SK-N-SH (cell line): ENCODE measurements around the gene PTPN9.

Experiments
- CHD2 ChIP-seq: fragments of 150-350 bp; IDR thresholded peaks from 2 replicates; pipeline ENCODE4 v1.6.1; 2018; ENCODE audit warnings: low read length; ENCODE audit not compliant: partially characterized antibody
- CTCF ChIP-seq: fragments of 200-600 bp; sonication (generic); IDR thresholded peaks from 2 replicates; pipeline ENCODE4 v1.6.1; 2017; ENCODE audit warnings: antibody characterized with exemption, mild to moderate bottlenecking, moderate library complexity
- GABPA ChIP-seq: IDR thresholded peaks from 2 replicates; pipeline ENCODE4 v1.4.0; 2012; ENCODE audit warnings: low read depth, mild to moderate bottlenecking
- GATA2 ChIP-seq: sonication (generic); formaldehyde crosslinking; IDR thresholded peaks from 2 replicates; pipeline ENCODE4 v1.5.0; 2020; ENCODE audit warnings: mild to moderate bottlenecking, missing genetic modification reagents
- MAX ChIP-seq: IDR thresholded peaks from 2 replicates; pipeline ENCODE4 v1.4.0; 2012; ENCODE audit warnings: low read depth
- RAD21 ChIP-seq: IDR thresholded peaks from 2 replicates; pipeline ENCODE4 v1.6.1; 2012; ENCODE audit warnings: mild to moderate bottlenecking, low read length
- YY1 ChIP-seq: IDR thresholded peaks from 2 replicates; pipeline ENCODE4 v1.4.0; 2012; ENCODE audit warnings: low read depth, mild to moderate bottlenecking

- TF ChIP-seq MAX (peak; percentile 58; the same call in 1 of the 2 replicates), GABPA (peak; percentile 67), CTCF (no peak), YY1 (no peak; the same call in 1 of the 2 replicates), CHD2 (peak; percentile 92), GATA2 (CRISPR knock-in tag) (no peak), RAD21 (no peak)
Measured at GRCh38 chr15:75451674-75452363, 127.3 kb downstream of the PTPN9 start, which contains the start of gene SIN3A.
